ENCODE measurements around the gene PTPRM. TPM values are rescaled to one million over a fixed set of nuclear protein-coding genes. Genes with fewer than 3 reads are reported as not detected.

PTPRM gene
- total and polyA plus RNA-seq, 9 donors, result 45.6 to 82.0 (median 56.9) TPM

- 90 to 91% (median 91%) methylated on average over 8 of the region's 8 CpGs for WGBS, 3 donors
These were observed 386.2 kb downstream of the PTPRM start for GRCh38 chr18:7953095-7953958.

GRCh38 chr18:7954238-7954637, 387.1 kb downstream of the PTPRM start:
- Histone ChIP-seq H3K36me3 (no peaks in the 10 kb centered on the region), H3K9me3 (no peaks in the 10 kb centered on the region), H3K4me1 (ENCODE audit: insufficient read depth) (no peaks in the 10 kb centered on the region), H3K27ac (no peak overlapping the region), H3K4me3 (no peak overlapping the region), H3K27me3 (no peaks in the 10 kb centered on the region)
- DNase-seq, result no peak
- TF ChIP-seq POLR2A (IDR thresholded peaks at IDR 0.05) (no peak), CTCF (IDR thresholded peaks at IDR 0.05) (no peak), EP300 (IDR thresholded peaks at IDR 0.05) (no peak)
- intact Hi-C loops (cut with DNase I), result loop anchor here in 1 of 4 donors (10.0 kb wide), 1 partner anchor 889 kb away; no protein-coding TSS in a partner anchor
- 10 to 28% (median 24%) methylated on average over 1 of the region's 1 CpG for WGBS, 3 donors

More at GRCh38 chr18:7953095-7953958, 386.2 kb downstream of the PTPRM start:
- DNase-seq, result no peak
- intact Hi-C loops (cut with DNase I), result loop anchor here in 1 of 4 donors (10.0 kb wide), 1 partner anchor 889 kb away; no protein-coding TSS in a partner anchor
- no peak for TF ChIP-seq EP300 (IDR thresholded peaks at IDR 0.05)
- TF ChIP-seq POLR2A (IDR thresholded peaks at IDR 0.05), result no peak
- TF ChIP-seq CTCF (IDR thresholded peaks at IDR 0.05), result no peak
- Histone ChIP-seq H3K27ac (no peak overlapping the region), H3K9me3 (no peaks in the 10 kb centered on the region), H3K4me1 (ENCODE audit: insufficient read depth) (no peaks in the 10 kb centered on the region), H3K36me3 (no peaks in the 10 kb centered on the region), H3K4me3 (no peak overlapping the region), H3K27me3 (no peaks in the 10 kb centered on the region)

DNA sequence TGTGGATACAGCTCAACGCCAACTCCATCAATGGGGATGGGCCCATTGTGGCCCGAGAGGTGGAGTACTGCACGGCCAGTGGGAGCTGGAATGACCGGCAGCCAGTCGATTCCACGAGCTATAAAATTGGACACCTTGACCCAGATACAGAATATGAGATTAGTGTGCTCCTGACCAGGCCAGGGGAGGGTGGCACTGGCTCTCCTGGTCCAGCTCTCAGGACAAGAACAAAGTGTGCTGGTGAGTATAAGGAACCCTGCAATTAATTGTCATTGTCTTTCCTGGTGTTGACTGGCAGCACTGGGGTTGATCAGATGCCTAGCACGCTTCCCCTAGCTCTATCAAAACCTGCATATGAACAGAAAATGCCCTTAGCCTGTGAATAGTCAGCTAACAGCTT, 388.1 kb downstream of the PTPRM start:
- Histone ChIP-seq H3K4me3 (no peak overlapping the region), H3K36me3 (no peaks in the 10 kb centered on the region), H3K9me3 (no peaks in the 10 kb centered on the region), H3K4me1 (ENCODE audit: insufficient read depth) (no peaks in the 10 kb centered on the region), H3K27me3 (no peaks in the 10 kb centered on the region), H3K27ac (no peak overlapping the region)
- no peak for DNase-seq
- no peak for TF ChIP-seq POLR2A (IDR thresholded peaks at IDR 0.05)
- no peak for TF ChIP-seq EP300 (IDR thresholded peaks at IDR 0.05)
- no peak for TF ChIP-seq CTCF (IDR thresholded peaks at IDR 0.05)
- intact Hi-C loops (cut with DNase I), result loop anchor here in 1 of 4 donors (10.0 kb wide), 1 partner anchor 890 kb away; no protein-coding TSS in a partner anchor
- 93 to 97% (median 94%) methylated on average over 7 of the region's 7 CpGs for WGBS, 3 donors

- intact Hi-C loops (cut with DNase I), result loop anchor here in 1 of 4 donors (10.0 kb wide), 1 partner anchor 892 kb away; no protein-coding TSS in a partner anchor
- TF ChIP-seq CTCF (IDR thresholded peaks at IDR 0.05), result no peak
These were observed 390.2 kb downstream of the PTPRM start for GRCh38 chr18:7957297-7957696.

More at GRCh38 chr18:7957297-7957696, 390.2 kb downstream of the PTPRM start:
- Histone ChIP-seq H3K9me3 (no peaks in the 10 kb centered on the region), H3K27me3 (no peaks in the 10 kb centered on the region), H3K27ac (no peak overlapping the region), H3K4me1 (ENCODE audit: insufficient read depth) (no peaks in the 10 kb centered on the region), H3K36me3 (no peaks in the 10 kb centered on the region), H3K4me3 (no peak overlapping the region)
- no peak for DNase-seq
- 91 to 95% (median 92%) methylated on average over 3 of the region's 3 CpGs for WGBS, 3 donors

All from ovary (tissue), 9 donors.